B cell (primary cell): ENCODE results near the gene ANKRD9. TPM values are rescaled to one million over a fixed set of nuclear protein-coding genes. Genes with fewer than 3 reads are reported as not detected.

ENCODE experiments used
- ATAC-seq: fragments of 200-7000 bp; cut with Tn5 transposase; one replicate; pipeline ENCODE4 v1.10.0; 2021; ENCODE audit warnings: low read depth, mild to moderate bottlenecking, moderate number of reproducible peaks, moderate library complexity
- CTCF ChIA-PET: fragments of 350-600 bp; sonication (Branson Sonifier 250); formaldehyde crosslinking; loops from one replicate; lab custom pipeline; 2021; ENCODE audit warnings: antibody characterized with exemption, inconsistent platforms; lab: Charles Lee
- POLR2A ChIA-PET: fragments of 350-600 bp; sonication (Branson Sonifier 250); formaldehyde crosslinking; loops from one replicate; lab custom pipeline; 2021; ENCODE audit warnings: antibody characterized with exemption; lab: Charles Lee
- DNase-seq: peaks from one replicate; pipeline ENCODE4 v3.0.0; 2013
- H2AFZ ChIP-seq: 2 replicates; pipeline ENCODE4 v1.6.1; 2012; ENCODE audit warnings: mild to moderate bottlenecking, low read depth, low read length; ENCODE audit not compliant: insufficient read depth, poor library complexity, severe bottlenecking
- H3K27ac ChIP-seq, 2 donors: 1 replicate in 1 of 2; 2 replicates in 1 of 2; pipeline ENCODE4 v1.5.1; 2012 to 2013; ENCODE audit warnings: low read length in 2 of 2, mild to moderate bottlenecking in 2 of 2, moderate library complexity in 1 of 2
- H3K27me3 ChIP-seq, 4 experiments: fragments of 200-600 bp in 1 of 4; sonication (generic) in 1 of 4; replicated peaks in 1 of 4; 1 replicate in 2 of 4; 2 replicates in 2 of 4; pipeline versions ENCODE4 v1.6.1 to v1.7.0; 2013 to 2016; ENCODE audit warnings: low read length in 3 of 4, mild to moderate bottlenecking in 2 of 4, mixed read lengths in 1 of 4, moderate library complexity in 1 of 4; ENCODE audit not compliant: insufficient read depth in 4 of 4, control insufficient read depth in 3 of 4; ENCODE audit errors: control extremely low read depth in 1 of 4
- H3K36me3 ChIP-seq, 2 experiments: replicated peaks in 1 of 2; 1 replicate in 1 of 2; 2 replicates in 1 of 2; pipeline versions ENCODE4 v1.6.1 to v1.7.1; 2013; ENCODE audit warnings: low read length in 1 of 2; ENCODE audit not compliant: insufficient read depth in 2 of 2, control insufficient read depth in 1 of 2; ENCODE audit errors: control extremely low read depth in 1 of 2, extremely low read depth in 1 of 2
- H3K4me1 ChIP-seq, 2 donors: fragments of 200-600 bp in 1 of 2; sonication (generic) in 1 of 2; 1 replicate in 1 of 2; 2 replicates in 1 of 2; pipeline versions ENCODE4 v1.5.1 to v1.6.1; 2013 to 2017; ENCODE audit warnings: low read length in 2 of 2; ENCODE audit not compliant: control insufficient read depth in 2 of 2, insufficient read depth in 2 of 2
- H3K4me2 ChIP-seq: replicated peaks from 2 replicates; pipeline ENCODE3; 2012; ENCODE audit warnings: mild to moderate bottlenecking, low read depth, low read length; ENCODE audit not compliant: poor library complexity, severe bottlenecking
- H3K4me3 ChIP-seq, 5 experiments: fragments of 200-600 bp in 1 of 5; sonication (generic) in 1 of 5; 1 replicate in 3 of 5; 2 replicates in 2 of 5; pipeline versions ENCODE4 v1.5.1 to v1.7.0; 2011 to 2016; ENCODE audit warnings: low read length in 4 of 5, mild to moderate bottlenecking in 4 of 5, low read depth in 2 of 5, control low read depth in 1 of 5, moderate library complexity in 1 of 5; ENCODE audit not compliant: insufficient read depth in 1 of 5; ENCODE audit errors: control extremely low read depth in 1 of 5, extremely low read depth in 1 of 5
- H3K79me2 ChIP-seq: fragments of 200-600 bp; sonication (generic); one replicate; pipeline ENCODE4 v1.6.0; 2016; ENCODE audit warnings: low read length; ENCODE audit not compliant: control insufficient read depth, insufficient read depth
- H3K9ac ChIP-seq: fragments of 200-600 bp; sonication (generic); 2 replicates; pipeline ENCODE4 v1.6.1; 2017; ENCODE audit warnings: mild to moderate bottlenecking, low read length, moderate library complexity
- H3K9me3 ChIP-seq, 3 donors: one replicate each; pipeline versions ENCODE4 v1.6.1 to v1.7.1; 2013; ENCODE audit warnings: low read length in 2 of 3; ENCODE audit not compliant: control insufficient read depth in 2 of 3, insufficient read depth in 1 of 3; ENCODE audit errors: control extremely low read depth in 1 of 3
- H4K20me1 ChIP-seq: 2 replicates; pipeline ENCODE4 v1.6.0; 2012; ENCODE audit warnings: mild to moderate bottlenecking, low read length; ENCODE audit not compliant: insufficient read depth, control insufficient read depth, poor library complexity, severe bottlenecking
- H3K27ac Mint-ChIP-seq: one replicate; pipeline ENCODE4 v1.8.0; 2021; ENCODE audit warnings: mixed read lengths
- H3K27me3 Mint-ChIP-seq: one replicate; pipeline ENCODE4 v1.8.0; 2021; ENCODE audit warnings: mixed read lengths
- H3K4me1 Mint-ChIP-seq: one replicate; pipeline ENCODE4 v1.8.0; 2021; ENCODE audit warnings: mixed read lengths
- H3K4me3 Mint-ChIP-seq: one replicate; pipeline ENCODE4 v1.8.0; 2021; ENCODE audit warnings: mixed read lengths
- H3K9me3 Mint-ChIP-seq: one replicate; pipeline ENCODE4 v1.8.0; 2022; ENCODE audit warnings: mixed read lengths; ENCODE audit not compliant: insufficient read depth
- EZH2 ChIP-seq: IDR thresholded peaks from 2 replicates; pipeline ENCODE4 v1.6.1; 2012; ENCODE audit warnings: borderline replicate concordance, low read depth, mild to moderate bottlenecking, moderate library complexity, low read length; ENCODE audit not compliant: insufficient read depth, poor library complexity, severe bottlenecking
- WGBS: methylation state at CpG from one replicate; pipeline ENCODE4 v1.1.5; 2013; ENCODE audit warnings: missing lambda C conversion rate; ENCODE audit not compliant: insufficient coverage; 5-methylcytosine and 5-hydroxymethylcytosine counted together
- intact Hi-C: fragments of 100-400 bp; cut with micrococcal nuclease; formaldehyde crosslinking; loops from one replicate; pipeline ENCODE4 v1.10.0; 2022
- polyA plus RNA-seq: library from polyadenylated mRNA; depleted of rRNA; stranded (reverse); fragments of >200 nt; gene quantifications from 2 replicates; pipeline ENCODE4 v1.2.3, GENCODE V29; 2012
- total RNA-seq, 2 donors: library from RNA; stranded (reverse); fragments of 120-200 nt in 1 of 2; gene quantifications; 1 replicate in 1 of 2; 2 replicates in 1 of 2; pipeline versions ENCODE4 v1.2.3 to v1.2.4, GENCODE V29; 2013 to 2022
- TF ChIP-seq, protein P1 (sequence below): fragments of 200-600 bp; IDR thresholded peaks from one replicate; pipeline ENCODE4 v1.8.0; 2022; ENCODE audit warnings: antibody characterized with exemption, mild to moderate bottlenecking

The ANKRD9 gene
- total and polyA plus RNA-seq, 2 donors (not counting 1 experiment from before 2014, with no cell fraction given), result 1.4 to 1.5 TPM

DNA sequence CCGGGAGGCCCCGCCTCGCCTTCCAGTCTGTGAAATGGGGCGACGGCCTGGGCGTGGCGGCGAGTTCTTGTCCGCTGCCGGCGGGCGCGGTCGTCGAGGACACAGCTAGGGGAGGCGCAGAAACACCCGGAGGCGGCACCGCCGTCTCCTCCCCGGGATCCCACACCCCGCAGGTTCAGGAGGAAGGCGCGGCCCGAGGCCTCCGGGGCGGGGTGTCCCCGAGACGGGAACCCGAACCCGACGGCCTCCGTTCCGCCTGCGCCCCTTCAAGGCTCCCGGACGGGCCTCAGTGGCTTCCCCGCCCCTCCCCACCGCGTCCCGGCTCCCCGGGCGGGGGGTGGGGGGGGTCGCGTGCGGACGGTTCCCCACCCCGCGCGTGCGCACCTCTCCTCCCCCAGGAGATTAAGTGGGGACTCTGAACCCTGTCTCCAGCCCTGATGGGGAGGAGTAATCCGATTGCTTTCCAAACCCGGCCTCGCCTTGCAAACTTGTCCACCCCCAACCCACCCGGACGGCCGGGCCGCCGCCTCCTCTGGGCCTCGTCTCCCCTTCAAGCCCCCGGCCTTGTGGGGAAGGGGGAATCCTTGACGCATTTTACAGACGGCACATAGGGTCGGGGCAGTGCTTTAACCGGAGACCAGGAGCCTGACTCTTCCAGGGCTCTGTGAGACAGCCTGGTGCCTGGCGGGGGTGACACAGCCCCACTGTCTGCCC lies 35.3 kb upstream of the ANKRD9 start:
- POLR2A ChIA-PET, result interaction anchor here (0.6 kb wide), 1 partner anchor 187 kb away, joined by 5 read pairs; no protein-coding TSS in a partner anchor
- H4K20me1 ChIP-seq, result no peaks in the 10 kb centered on the region
- H3K4me2 ChIP-seq, result peak overlapping the region; percentile 78
- peak overlapping the region; percentile 52 for H2AFZ ChIP-seq
- CTCF ChIA-PET, result no interaction called here
- Mint-ChIP-seq H3K4me3 (peak overlapping the region; percentile 68), H3K27ac (no peak overlapping the region), H3K9me3 (no peaks in the 10 kb centered on the region), H3K27me3 (peaks cover 33% of the 10 kb centered on the region), H3K4me1 (peaks cover 10% of the 10 kb centered on the region)
- intact Hi-C loops, result no loop called here
- peaks cover 20 to 22% of the 10 kb centered on the region in 2 donors for H3K4me1 ChIP-seq
- no peaks in the 10 kb centered on the region for H3K36me3 ChIP-seq
- no peaks in the 10 kb centered on the region for H3K79me2 ChIP-seq
- H3K27me3 ChIP-seq, result peaks cover 0 to 31% (median 16%) of the 10 kb centered on the region in 4 experiments
- ATAC-seq, result peak; percentile 56
- peak overlapping the region; percentile 44 for H3K9ac ChIP-seq
- 9% methylated on average over 45 of the region's 66 CpGs for WGBS
- peak; percentile 48 for DNase-seq
- H3K27ac ChIP-seq, result no peak overlapping the region
- TF ChIP-seq EZH2, result peak; percentile 50
- TF ChIP-seq, protein P1, sequence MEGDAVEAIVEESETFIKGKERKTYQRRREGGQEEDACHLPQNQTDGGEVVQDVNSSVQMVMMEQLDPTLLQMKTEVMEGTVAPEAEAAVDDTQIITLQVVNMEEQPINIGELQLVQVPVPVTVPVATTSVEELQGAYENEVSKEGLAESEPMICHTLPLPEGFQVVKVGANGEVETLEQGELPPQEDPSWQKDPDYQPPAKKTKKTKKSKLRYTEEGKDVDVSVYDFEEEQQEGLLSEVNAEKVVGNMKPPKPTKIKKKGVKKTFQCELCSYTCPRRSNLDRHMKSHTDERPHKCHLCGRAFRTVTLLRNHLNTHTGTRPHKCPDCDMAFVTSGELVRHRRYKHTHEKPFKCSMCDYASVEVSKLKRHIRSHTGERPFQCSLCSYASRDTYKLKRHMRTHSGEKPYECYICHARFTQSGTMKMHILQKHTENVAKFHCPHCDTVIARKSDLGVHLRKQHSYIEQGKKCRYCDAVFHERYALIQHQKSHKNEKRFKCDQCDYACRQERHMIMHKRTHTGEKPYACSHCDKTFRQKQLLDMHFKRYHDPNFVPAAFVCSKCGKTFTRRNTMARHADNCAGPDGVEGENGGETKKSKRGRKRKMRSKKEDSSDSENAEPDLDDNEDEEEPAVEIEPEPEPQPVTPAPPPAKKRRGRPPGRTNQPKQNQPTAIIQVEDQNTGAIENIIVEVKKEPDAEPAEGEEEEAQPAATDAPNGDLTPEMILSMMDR, result no peak
- H3K9me3 ChIP-seq, result peaks cover 0 to 8% (median 0%) of the 10 kb centered on the region in 3 donors
- H3K4me3 ChIP-seq, result peak overlapping the region in 3 of 5 experiments; percentile 26 to 40 (median 40)
